GM13977 (cell line): Measurements from ENCODE around the gene MTF1.

ENCODE experiments used
- DNase-seq: peaks from one replicate; pipeline ENCODE4 v3.0.0; 2012; ENCODE audit warnings: low spot score
- in situ Hi-C: fragments of 300-500 bp; cut with MboI; formaldehyde crosslinking; loops from one replicate; pipeline ENCODE4 v1.12.0; 2022; ENCODE audit warnings: low sequenced_read_pairs, low pct_unique_long_range_greater_than_20kb, mixed read lengths, inconsistent platforms; ENCODE audit not compliant: unreplicated experiment
- TF ChIP-seq, protein P1 (sequence below): IDR thresholded peaks from 2 replicates; pipeline ENCODE4 v1.5.1; 2012; ENCODE audit warnings: mild to moderate bottlenecking, control low read depth; ENCODE audit not compliant: insufficient read depth; ENCODE audit errors: extremely low read depth, missing control alignments

MTF1 gene

DNA sequence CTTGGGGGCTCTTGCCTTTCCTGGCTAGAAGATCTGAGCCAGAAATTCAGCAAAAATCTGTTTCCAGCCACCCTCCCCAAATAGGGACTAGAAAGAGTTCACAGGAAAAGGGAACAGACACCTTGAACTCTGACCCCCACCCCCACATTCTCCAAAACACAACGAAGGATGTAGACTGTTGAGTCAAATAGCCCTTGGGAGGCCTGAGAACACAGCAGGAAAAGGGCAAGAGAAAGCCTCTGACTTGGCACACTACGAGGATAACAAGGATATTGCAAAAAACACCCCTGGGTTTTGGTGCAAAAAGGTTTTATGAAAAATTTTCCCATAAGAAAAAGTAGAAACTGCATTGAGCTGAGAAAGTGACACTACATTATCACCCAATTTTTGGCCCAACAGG, 49.5 kb downstream of the MTF1 start:
- TF ChIP-seq, protein P1, sequence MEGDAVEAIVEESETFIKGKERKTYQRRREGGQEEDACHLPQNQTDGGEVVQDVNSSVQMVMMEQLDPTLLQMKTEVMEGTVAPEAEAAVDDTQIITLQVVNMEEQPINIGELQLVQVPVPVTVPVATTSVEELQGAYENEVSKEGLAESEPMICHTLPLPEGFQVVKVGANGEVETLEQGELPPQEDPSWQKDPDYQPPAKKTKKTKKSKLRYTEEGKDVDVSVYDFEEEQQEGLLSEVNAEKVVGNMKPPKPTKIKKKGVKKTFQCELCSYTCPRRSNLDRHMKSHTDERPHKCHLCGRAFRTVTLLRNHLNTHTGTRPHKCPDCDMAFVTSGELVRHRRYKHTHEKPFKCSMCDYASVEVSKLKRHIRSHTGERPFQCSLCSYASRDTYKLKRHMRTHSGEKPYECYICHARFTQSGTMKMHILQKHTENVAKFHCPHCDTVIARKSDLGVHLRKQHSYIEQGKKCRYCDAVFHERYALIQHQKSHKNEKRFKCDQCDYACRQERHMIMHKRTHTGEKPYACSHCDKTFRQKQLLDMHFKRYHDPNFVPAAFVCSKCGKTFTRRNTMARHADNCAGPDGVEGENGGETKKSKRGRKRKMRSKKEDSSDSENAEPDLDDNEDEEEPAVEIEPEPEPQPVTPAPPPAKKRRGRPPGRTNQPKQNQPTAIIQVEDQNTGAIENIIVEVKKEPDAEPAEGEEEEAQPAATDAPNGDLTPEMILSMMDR, result no peak
- in situ Hi-C loops, result no loop called here
- DNase-seq, result no peak

DNA sequence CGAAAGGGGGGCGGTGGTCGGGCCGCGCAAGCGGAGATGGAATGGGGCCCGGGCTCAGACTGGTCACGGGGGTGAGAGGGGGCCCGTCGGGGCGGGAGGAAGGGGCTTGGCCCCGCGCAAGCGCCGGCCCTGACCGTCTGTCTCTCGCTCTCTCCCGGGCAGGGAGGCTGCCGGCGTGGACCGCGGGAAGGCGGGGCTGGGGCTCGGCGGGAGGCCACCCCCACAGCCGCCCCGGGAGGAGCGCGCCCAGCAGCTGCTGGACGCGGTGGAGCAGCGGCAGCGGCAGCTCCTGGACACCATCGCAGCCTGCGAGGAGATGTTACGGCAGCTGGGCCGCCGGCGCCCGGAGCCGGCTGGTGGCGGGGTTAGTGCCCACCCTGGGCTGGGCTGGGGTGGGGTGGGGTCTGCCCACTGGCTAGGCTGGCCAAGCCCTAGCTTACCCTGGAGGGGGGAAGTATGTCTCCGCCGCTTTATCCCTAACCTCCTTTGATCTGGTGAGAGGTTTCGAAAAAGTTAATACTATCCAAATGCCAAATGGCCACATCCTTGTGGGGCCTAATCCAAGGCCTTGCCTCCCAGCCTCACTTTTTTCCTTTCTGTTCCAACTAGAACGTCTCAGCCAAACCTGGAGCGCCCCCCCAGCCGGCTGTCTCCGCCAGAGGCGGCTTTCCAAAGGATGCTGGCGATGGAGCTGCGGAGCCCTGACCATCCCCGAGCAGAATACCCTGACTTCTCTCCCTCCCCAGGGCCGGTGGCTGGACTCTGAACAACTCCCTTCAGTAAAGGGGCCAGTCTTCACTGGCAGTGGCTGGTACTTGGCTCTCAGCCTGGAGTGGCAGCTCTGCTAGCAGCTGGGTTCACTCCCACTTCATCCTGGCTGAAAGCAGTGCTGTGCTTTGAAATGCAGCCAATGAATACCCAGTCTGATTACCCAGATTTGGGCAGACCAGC, 50.7 kb downstream of the MTF1 start:
- TF ChIP-seq, protein P1, result no peak
- DNase-seq, result peak; percentile 88
- in situ Hi-C loops, result no loop called here

DNA sequence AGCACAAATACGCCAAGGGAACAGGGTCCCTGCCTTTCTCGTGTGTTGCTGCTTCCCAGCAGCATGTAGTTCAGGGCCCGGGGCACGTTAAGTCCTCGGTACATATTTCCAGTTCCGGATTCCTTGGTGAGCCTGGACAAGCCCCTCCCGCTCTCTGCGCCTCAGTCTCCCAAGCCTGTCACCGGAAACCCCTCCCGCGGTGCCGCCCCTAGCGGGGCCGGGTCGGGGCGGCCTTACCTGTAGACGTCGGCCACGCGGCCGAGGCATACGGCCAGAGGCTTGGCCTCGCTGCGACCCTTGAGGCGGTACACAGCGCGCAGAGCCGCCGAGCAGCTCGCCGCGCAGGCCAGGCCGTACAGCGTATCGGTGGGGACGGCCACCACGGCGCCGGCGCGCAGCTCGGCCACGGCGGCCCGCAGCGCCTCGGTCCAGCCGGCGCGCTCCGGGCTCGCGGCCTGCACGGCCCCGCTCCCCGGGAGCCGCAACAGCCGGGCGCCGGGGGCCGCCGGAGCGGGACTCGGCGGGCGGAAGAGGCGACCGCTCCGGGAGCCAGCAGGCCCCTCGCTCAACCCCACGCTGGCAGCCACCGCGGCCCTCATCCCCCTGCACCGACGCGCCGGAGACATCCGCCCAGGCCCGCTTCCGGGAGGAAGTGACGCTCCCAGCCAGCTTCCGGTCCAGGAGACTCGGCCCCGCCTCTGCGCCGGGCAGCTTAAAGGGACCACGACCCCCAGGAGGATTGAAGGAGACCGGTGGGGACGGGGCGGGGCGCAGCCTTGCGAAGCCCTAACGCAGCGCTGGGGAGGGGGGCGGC, 51.6 kb downstream of the MTF1 start, which contains the start of the genes C1orf122 and YRDC:
TSS of gene C1orf122 (plus strand) at position 236 of the 814 bp plus-strand sequence. CDS start 615 bp downstream, outside the sequence.
TSS of gene YRDC (minus strand) at position 654 of the 814 bp plus-strand sequence. CDS start at position 626, 28 bp downstream.
- DNase-seq, result peak; percentile 99
- in situ Hi-C loops, result no loop called here
- TF ChIP-seq, protein P1, result no peak

DNA sequence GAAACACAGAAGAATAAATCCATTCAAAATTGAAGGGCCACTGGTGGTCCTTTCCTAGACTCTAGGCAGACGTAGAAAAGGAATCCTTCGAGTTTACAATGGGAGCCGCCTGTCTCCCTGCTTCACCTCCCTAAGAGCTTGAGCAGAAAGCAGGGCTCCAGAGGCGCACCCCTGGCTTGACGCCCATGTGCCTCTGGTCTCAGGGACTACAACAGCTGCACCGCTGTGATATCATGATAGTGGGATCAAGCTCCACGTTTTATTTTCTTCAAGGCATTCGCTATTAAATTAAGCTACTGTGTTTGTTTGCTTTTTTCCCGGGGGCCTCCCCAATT, 52.2 kb downstream of the MTF1 start:
- in situ Hi-C loops, result no loop called here
- DNase-seq, result no peak
- TF ChIP-seq, protein P1, result no peak

DNA sequence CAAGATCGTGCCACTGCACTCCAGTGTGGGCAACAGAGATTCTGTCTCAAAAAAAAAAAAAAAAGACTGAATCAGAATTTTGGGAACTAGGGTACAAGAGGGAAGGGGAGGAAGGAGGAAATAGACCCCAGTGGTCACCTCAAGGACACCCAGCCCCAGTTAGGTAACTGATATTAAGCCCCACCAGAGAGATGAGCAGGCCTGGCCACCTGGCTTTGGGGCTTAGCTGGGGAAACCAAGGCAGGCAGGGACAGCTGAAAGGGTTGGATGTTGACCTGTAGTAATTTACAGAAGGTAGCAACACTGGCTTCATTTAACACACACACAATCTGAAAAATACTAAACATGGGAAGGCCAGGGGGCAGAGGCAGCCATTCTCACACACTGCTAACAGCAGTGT, 57.0 kb downstream of the MTF1 start:
- in situ Hi-C loops, result no loop called here
- TF ChIP-seq, protein P1, result no peak
- DNase-seq, result no peak

DNA sequence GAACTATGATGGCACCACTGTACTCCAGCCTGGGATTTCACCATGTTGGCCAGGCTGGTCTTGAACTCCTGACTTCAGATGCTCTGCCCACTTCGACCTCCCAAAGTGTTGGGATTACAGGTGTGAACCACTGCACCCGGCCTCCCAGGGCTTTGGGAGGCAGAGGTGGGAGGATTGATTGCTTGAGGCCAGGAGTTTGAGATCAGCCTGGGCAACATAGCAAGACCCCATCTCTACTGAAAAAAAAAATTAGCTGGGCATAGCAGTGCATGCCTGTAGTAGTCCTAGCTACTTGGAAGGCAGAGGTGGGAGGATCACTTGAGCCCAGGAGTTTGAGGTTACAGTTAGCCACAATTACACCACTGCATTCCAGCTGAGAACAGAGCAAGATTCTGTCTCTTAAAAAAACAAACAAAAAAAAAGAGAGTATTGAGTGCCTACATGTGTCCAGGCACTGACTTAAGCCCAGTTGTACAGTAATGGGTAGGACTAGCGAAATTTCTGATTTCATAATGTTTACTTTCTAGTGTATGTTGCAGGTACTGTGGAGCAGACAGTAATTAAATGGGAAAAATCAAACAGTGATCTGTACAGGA, 61.5 kb downstream of the MTF1 start:
- TF ChIP-seq, protein P1, result no peak
- in situ Hi-C loops, result no loop called here
- DNase-seq, result no peak
